GM23338 (cell line): ENCODE data around the gene SH3BP5. TPM values are rescaled to one million over a fixed set of nuclear protein-coding genes. Genes with fewer than 3 reads are reported as not detected.

ENCODE experiments used
- ATAC-seq: fragments of 200-7000 bp; cut with Tn5 transposase; 3 replicates; pipeline ENCODE4 v1.9.1; 2020
- DNase-seq: peaks from one replicate; pipeline ENCODE4 v3.0.0-alpha.2; 2015; ENCODE audit warnings: low spot score
- H2AFZ ChIP-seq: fragments of 200-600 bp; sonication (generic); 2 replicates; pipeline ENCODE4 v1.8.0; 2016; ENCODE audit warnings: antibody characterized with exemption, mild to moderate bottlenecking, moderate library complexity
- H3F3A ChIP-seq: fragments of 200-600 bp; sonication (generic); replicated peaks from 2 replicates; pipeline ENCODE4 v1.8.0; 2017; ENCODE audit warnings: antibody characterized with exemption, mixed run types, low read depth
- H3K27ac ChIP-seq: fragments of 200-600 bp; sonication (generic); 2 replicates; pipeline ENCODE4 v1.6.1; 2016; ENCODE audit warnings: low read depth
- H3K27me3 ChIP-seq: fragments of 200-600 bp; sonication (generic); 2 replicates; pipeline ENCODE4 v1.8.0; 2016; ENCODE audit warnings: mild to moderate bottlenecking, mixed run types, moderate library complexity; ENCODE audit not compliant: insufficient read depth
- H3K36me3 ChIP-seq: fragments of 200-600 bp; sonication (generic); 2 replicates; pipeline ENCODE4 v1.8.0; 2016; ENCODE audit warnings: mild to moderate bottlenecking; ENCODE audit not compliant: insufficient read depth
- H3K4me1 ChIP-seq: fragments of 200-600 bp; sonication (generic); 2 replicates; pipeline ENCODE4 v1.8.0; 2016; ENCODE audit warnings: mild to moderate bottlenecking, moderate library complexity; ENCODE audit not compliant: insufficient read depth
- H3K4me2 ChIP-seq: fragments of 200-600 bp; sonication (generic); 2 replicates; pipeline ENCODE4 v1.7.1; 2017; ENCODE audit warnings: mixed run types
- H3K4me3 ChIP-seq: fragments of 200-600 bp; sonication (generic); 2 replicates; pipeline ENCODE4 v1.6.1; 2016; ENCODE audit warnings: mixed run types
- H3K79me2 ChIP-seq: fragments of 200-600 bp; sonication (generic); replicated peaks from 2 replicates; pipeline ENCODE4 v1.8.0; 2017; ENCODE audit warnings: mild to moderate bottlenecking; ENCODE audit not compliant: insufficient read depth
- H3K9me2 ChIP-seq: fragments of 200-600 bp; sonication (generic); 2 replicates; pipeline ENCODE4 v1.8.0; 2017; ENCODE audit not compliant: insufficient read depth
- H4K20me1 ChIP-seq: fragments of 200-600 bp; sonication (generic); replicated peaks from 2 replicates; pipeline ENCODE4 v1.8.0; 2017; ENCODE audit warnings: mild to moderate bottlenecking; ENCODE audit not compliant: insufficient read depth
- H3K27ac Mint-ChIP-seq: 2 replicates; pipeline ENCODE4 v1.8.0; 2020; ENCODE audit warnings: inconsistent platforms, mild to moderate bottlenecking, moderate library complexity, mixed read lengths
- H3K27me3 Mint-ChIP-seq: 3 replicates; pipeline ENCODE4 v1.8.0; 2022; ENCODE audit warnings: low read depth, mild to moderate bottlenecking, moderate library complexity, mixed read lengths, inconsistent platforms; ENCODE audit not compliant: insufficient read depth, poor library complexity
- H3K36me3 Mint-ChIP-seq: 3 replicates; pipeline ENCODE4 v1.8.0; 2021; ENCODE audit warnings: low read depth, mild to moderate bottlenecking, inconsistent platforms, moderate library complexity, mixed read lengths
- H3K4me1 Mint-ChIP-seq: 3 replicates; pipeline ENCODE4 v1.8.0; 2020; ENCODE audit warnings: mild to moderate bottlenecking, inconsistent platforms, mixed read lengths
- H3K4me3 Mint-ChIP-seq: 3 replicates; pipeline ENCODE4 v1.8.0; 2021; ENCODE audit warnings: moderate library complexity, mild to moderate bottlenecking, inconsistent platforms, mixed read lengths
- H3K9me3 Mint-ChIP-seq: 3 replicates; pipeline ENCODE4 v1.8.0; 2020; ENCODE audit warnings: moderate library complexity, mild to moderate bottlenecking, inconsistent platforms, mixed read lengths
- CREB1 ChIP-seq: fragments of 250-450 bp; sonication (Bioruptor Pico); IDR thresholded peaks from 2 replicates; pipeline ENCODE4 v1.5.0; 2020; ENCODE audit warnings: low read depth, mild to moderate bottlenecking, moderate library complexity
- CTCF ChIP-seq, 2 experiments: fragments of 200-600 bp in 1 of 2; sonication (generic) in 1 of 2; conservative IDR thresholded peaks; 2 replicates each; pipeline versions ENCODE4 v1.5.1 to v1.6.1; 2016 to 2017; ENCODE audit warnings: antibody characterized with exemption in 2 of 2, low read depth in 2 of 2, mild to moderate bottlenecking in 2 of 2, moderate library complexity in 1 of 2
- ETS1 ChIP-seq: IDR thresholded peaks from 2 replicates; pipeline ENCODE4 v1.6.1; 2016; ENCODE audit warnings: antibody characterized with exemption
- EZH2 ChIP-seq: fragments of 200-600 bp; sonication (generic); IDR thresholded peaks from one replicate; pipeline ENCODE4 v1.8.0; 2017; ENCODE audit warnings: antibody characterized with exemption, mild to moderate bottlenecking, low read depth; ENCODE audit not compliant: unreplicated experiment
- EZH2phosphoT487 ChIP-seq: fragments of 200-600 bp; sonication (generic); IDR thresholded peaks from one replicate; pipeline ENCODE4 v1.8.1; 2018; ENCODE audit warnings: antibody characterized with exemption; ENCODE audit not compliant: unreplicated experiment
- JUNB ChIP-seq: IDR thresholded peaks from one replicate; pipeline ENCODE4 v1.6.1; 2016; ENCODE audit warnings: antibody characterized with exemption; ENCODE audit not compliant: unreplicated experiment
- NANOG ChIP-seq: IDR thresholded peaks from 2 replicates; pipeline ENCODE4 v1.6.1; 2016; ENCODE audit warnings: antibody characterized with exemption, borderline replicate concordance
- POLR2AphosphoS5 ChIP-seq: IDR thresholded peaks from 2 replicates; pipeline ENCODE4 v1.6.1; 2016; ENCODE audit warnings: antibody characterized with exemption, low read depth
- REST ChIP-seq: IDR thresholded peaks from one replicate; pipeline ENCODE4 v1.6.1; 2018; ENCODE audit warnings: antibody characterized with exemption; ENCODE audit not compliant: unreplicated experiment
- STAT1 ChIP-seq: IDR thresholded peaks from one replicate; pipeline ENCODE4 v1.6.1; 2016; ENCODE audit warnings: antibody characterized with exemption; ENCODE audit not compliant: unreplicated experiment
- ZNF114 ChIP-seq: fragments of 250-450 bp; sonication (Bioruptor Pico); IDR thresholded peaks from 2 replicates; pipeline ENCODE4 v1.5.0; 2020; ENCODE audit warnings: mild to moderate bottlenecking, moderate library complexity
- ZNF331 ChIP-seq: fragments of 250-450 bp; sonication (Bioruptor Pico); IDR thresholded peaks from 2 replicates; pipeline ENCODE4 v1.5.0; 2020; ENCODE audit warnings: low read depth, mild to moderate bottlenecking, moderate library complexity
- ZNF462 ChIP-seq: fragments of 250-450 bp; sonication (Bioruptor Pico); IDR thresholded peaks from 2 replicates; pipeline ENCODE4 v1.5.0; 2020; ENCODE audit warnings: mild to moderate bottlenecking, moderate library complexity
- polyA plus RNA-seq: library from polyadenylated mRNA; unstranded; fragments of >200 nt; fragmentation: Nextera tagmentation; extraction: Ambion mirVana; gene quantifications from 2 replicates; pipeline ENCODE4 v1.2.1, GENCODE V29; 2016
- total RNA-seq: library from RNA; depleted of rRNA; stranded (reverse); fragments of >200 nt; shearing (Covaris generic); gene quantifications from 2 replicates; pipeline ENCODE4 v1.2.3, GENCODE V29; 2014

The SH3BP5 gene
- total and polyA plus RNA-seq, 2 experiments from 2014 or later = 5.8 to 9.1 TPM

- Mint-ChIP-seq H3K36me3 (no peaks in the 10 kb centered on the region), H3K4me1 (no peaks in the 10 kb centered on the region), H3K27ac (no peak overlapping the region), H3K27me3 (peaks cover 3% of the 10 kb centered on the region), H3K9me3 (no peaks in the 10 kb centered on the region), H3K4me3 (no peak overlapping the region)
- H3K9me2 ChIP-seq = no peaks in the 10 kb centered on the region
- no peak overlapping the region for H3K27ac ChIP-seq
- H3F3A ChIP-seq = no peaks in the 10 kb centered on the region
- no peak overlapping the region for H2AFZ ChIP-seq
- H3K79me2 ChIP-seq = no peaks in the 10 kb centered on the region; the same call in 1 of the 2 replicates
- H3K4me2 ChIP-seq = no peak overlapping the region
- no peak overlapping the region for H3K4me3 ChIP-seq
- no peaks in the 10 kb centered on the region for H3K27me3 ChIP-seq
- H3K4me1 ChIP-seq = no peaks in the 10 kb centered on the region
- no peak for DNase-seq
- ATAC-seq = no peak
- H4K20me1 ChIP-seq = no peaks in the 10 kb centered on the region
- H3K36me3 ChIP-seq = no peaks in the 10 kb centered on the region
- no peak for TF ChIP-seq ZNF462 (CRISPR knock-in tag)
- TF ChIP-seq CTCF (conservative IDR thresholded peaks at IDR 0.05; ENCODE audit: low read depth in 2 of 2) = no peak
- no peak for TF ChIP-seq ZNF114 (CRISPR knock-in tag)
- TF ChIP-seq NANOG = no peak
- TF ChIP-seq REST = no peak
- TF ChIP-seq ETS1 = no peak
- no peak for TF ChIP-seq ZNF331 (CRISPR knock-in tag)
- TF ChIP-seq EZH2phosphoT487 = no peak
- no peak for TF ChIP-seq STAT1
- no peak for TF ChIP-seq POLR2AphosphoS5
- TF ChIP-seq JUNB = no peak
- no peak for TF ChIP-seq EZH2
- no peak for TF ChIP-seq CREB1
These were observed 65.6 kb downstream of the SH3BP5 start for GRCh38 chr3:15266510-15267376.
